ENCODE data around the gene OR1L1.

Gene OR1L1

GRCh38 chr9:122661416-122661815 lies at the start of gene OR1L1:
OR1L1 (plus strand) TSS chr9:122661716; CDS start chr9:122661716, 0 bp downstream.
- TF ChIP-seq CTCF (IDR thresholded peaks at IDR 0.05; ENCODE audit: low read depth, low read length, missing control alignments) = no peak
- no peak for DNase-seq (ENCODE audit: low read depth)
- no peak within 1 kb of the TSS for H3K4me3 ChIP-seq (ENCODE audit: low read depth, low read length)

GRCh38 chr9:122614362-122614761 lies 47.2 kb upstream of the OR1L1 start, which contains the start of gene OR1Q1:
OR1Q1 (plus strand) TSS chr9:122614738; CDS start chr9:122614738, 0 bp downstream.
- no peak for TF ChIP-seq CTCF (IDR thresholded peaks at IDR 0.05; ENCODE audit: low read depth, low read length, missing control alignments)
- DNase-seq (ENCODE audit: low read depth) = no peak
- H3K4me3 ChIP-seq (ENCODE audit: low read depth, low read length) = no peak within 1 kb of the TSS

GRCh38 chr9:122619996-122620395 lies 41.5 kb upstream of the OR1L1 start:
- H3K4me3 ChIP-seq (ENCODE audit: low read depth, low read length) = no peak overlapping the region
- DNase-seq (ENCODE audit: low read depth) = no peak
- no peak for TF ChIP-seq CTCF (IDR thresholded peaks at IDR 0.05; ENCODE audit: low read depth, low read length, missing control alignments)

GRCh38 chr9:122642226-122642625 lies 19.3 kb upstream of the OR1L1 start:
- H3K4me3 ChIP-seq (ENCODE audit: low read depth, low read length) = no peak overlapping the region
- no peak for TF ChIP-seq CTCF (IDR thresholded peaks at IDR 0.05; ENCODE audit: low read depth, low read length, missing control alignments)
- DNase-seq (ENCODE audit: low read depth) = no peak

- no peak for TF ChIP-seq CTCF (IDR thresholded peaks at IDR 0.05; ENCODE audit: low read depth, low read length, missing control alignments)
- no peak for DNase-seq (ENCODE audit: low read depth)
- H3K4me3 ChIP-seq (ENCODE audit: low read depth, low read length) = no peak overlapping the region
Measured at GRCh38 chr9:122656378-122656777, 5.1 kb upstream of the OR1L1 start.

GRCh38 chr9:122657527-122657926 lies 4.0 kb upstream of the OR1L1 start, which contains the start of gene OR1B1:
OR1B1 (minus strand) TSS chr9:122657627.
- DNase-seq (ENCODE audit: low read depth) = no peak
- no peak within 1 kb of the TSS for H3K4me3 ChIP-seq (ENCODE audit: low read depth, low read length)
- no peak for TF ChIP-seq CTCF (IDR thresholded peaks at IDR 0.05; ENCODE audit: low read depth, low read length, missing control alignments)

- no peak for TF ChIP-seq CTCF (IDR thresholded peaks at IDR 0.05; ENCODE audit: low read depth, low read length, missing control alignments)
- DNase-seq (ENCODE audit: low read depth) = no peak
- no peak overlapping the region for H3K4me3 ChIP-seq (ENCODE audit: low read depth, low read length)
Measured at GRCh38 chr9:122672481-122672880, 11.0 kb downstream of the OR1L1 start.
